GM06990 (cell line): ENCODE results near the gene ATP5ME.

ENCODE experiments used
- DNase-seq: peaks from one replicate; pipeline ENCODE4 v3.0.0-alpha.2; 2011; ENCODE audit not compliant: insufficient read length; ENCODE audit errors: extremely low read depth
- H3K27me3 ChIP-seq: replicated peaks from 2 replicates; pipeline ENCODE4 v1.6.0; 2011; ENCODE audit warnings: low read length; ENCODE audit not compliant: control insufficient read depth, insufficient read depth
- H3K36me3 ChIP-seq: 2 replicates; pipeline ENCODE4 v1.5.1; 2011; ENCODE audit warnings: low read length; ENCODE audit not compliant: control insufficient read depth, insufficient read depth
- H3K4me3 ChIP-seq: replicated peaks from 2 replicates; pipeline ENCODE4 v1.5.1; 2011; ENCODE audit warnings: low read depth, mild to moderate bottlenecking, control low read depth, low read length
- CTCF ChIP-seq: IDR thresholded peaks from 2 replicates; pipeline ENCODE4 v1.5.1; 2011; ENCODE audit warnings: low read length, control low read depth, mild to moderate bottlenecking, inconsistent platforms; ENCODE audit not compliant: insufficient read depth, poor library complexity, severe bottlenecking

ATP5ME gene

GRCh38 chr4:632926-633325 lies 41.1 kb downstream of the ATP5ME start:
- no peak for TF ChIP-seq CTCF
- no peak for DNase-seq
- no peak overlapping the region for H3K4me3 ChIP-seq
- H3K36me3 ChIP-seq: no peaks in the 10 kb centered on the region
- H3K27me3 ChIP-seq: no peaks in the 10 kb centered on the region

- Histone ChIP-seq H3K36me3 (no peaks in the 10 kb centered on the region), H3K27me3 (no peaks in the 10 kb centered on the region), H3K4me3 (no peak overlapping the region)
- no peak for TF ChIP-seq CTCF
- DNase-seq: no peak
Observed at GRCh38 chr4:632196-632790, 41.8 kb downstream of the ATP5ME start.

GRCh38 chr4:630656-631055 lies 43.4 kb downstream of the ATP5ME start:
- Histone ChIP-seq H3K4me3 (no peak overlapping the region), H3K27me3 (no peaks in the 10 kb centered on the region), H3K36me3 (no peaks in the 10 kb centered on the region)
- DNase-seq: no peak
- no peak for TF ChIP-seq CTCF

- no peaks in the 10 kb centered on the region for H3K27me3 ChIP-seq
- H3K36me3 ChIP-seq: no peaks in the 10 kb centered on the region
- TF ChIP-seq CTCF: no peak
- H3K4me3 ChIP-seq: no peak overlapping the region
- no peak for DNase-seq
Observed at GRCh38 chr4:629915-630641, 44.0 kb downstream of the ATP5ME start.

- no peak for DNase-seq
- H3K4me3 ChIP-seq: no peak overlapping the region
- no peaks in the 10 kb centered on the region for H3K36me3 ChIP-seq
- TF ChIP-seq CTCF: no peak
- no peaks in the 10 kb centered on the region for H3K27me3 ChIP-seq
Observed at GRCh38 chr4:629636-629914, 44.5 kb downstream of the ATP5ME start.
